HG03442 (cell line): Measurements from ENCODE around the gene DPP6.

Experiments
- ATAC-seq: cut with Tn5 transposase; IDR thresholded peaks from one replicate; pipeline ENCODE4 v1.9.1; 2021; ENCODE audit warnings: mild to moderate bottlenecking, moderate library complexity; ENCODE audit not compliant: unreplicated experiment

Gene DPP6

DNA sequence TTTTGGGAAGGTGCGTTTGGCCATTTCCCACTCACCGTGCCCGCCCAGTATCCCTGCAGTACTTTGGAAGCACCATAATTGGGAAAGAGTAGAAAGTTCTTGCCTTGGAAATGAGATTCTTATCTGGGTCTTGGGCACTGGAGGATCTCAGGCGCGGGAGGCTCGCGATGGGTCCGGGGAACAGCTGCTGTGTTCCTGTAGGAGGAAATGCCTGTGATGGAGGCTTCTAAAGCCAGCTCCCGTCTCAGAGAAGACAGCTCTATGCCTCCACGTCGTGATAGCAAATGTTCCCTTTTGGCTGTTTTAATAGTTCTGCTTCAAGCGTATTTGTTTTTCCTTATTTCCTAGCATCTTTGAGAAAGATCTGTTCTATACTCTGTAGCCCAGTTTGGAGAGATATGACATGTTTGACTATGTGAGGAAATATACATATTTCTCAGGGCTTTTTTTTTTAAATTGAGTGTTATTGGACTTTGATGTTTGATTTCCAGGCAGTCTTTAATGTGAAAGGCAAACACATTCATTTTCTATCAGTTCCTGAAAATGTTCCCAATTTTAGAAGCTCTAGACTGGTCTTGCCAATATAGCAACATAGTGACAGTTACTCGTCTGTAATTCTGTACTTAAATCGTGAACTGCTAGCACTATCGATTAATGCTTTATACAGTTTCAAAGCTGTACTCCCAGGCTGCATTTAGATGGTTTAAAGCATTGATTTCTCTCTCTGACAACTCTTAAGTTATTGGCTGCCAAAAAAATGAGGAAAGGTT is 280.8 kb downstream of the DPP6 start:
- ATAC-seq: no peak

DNA sequence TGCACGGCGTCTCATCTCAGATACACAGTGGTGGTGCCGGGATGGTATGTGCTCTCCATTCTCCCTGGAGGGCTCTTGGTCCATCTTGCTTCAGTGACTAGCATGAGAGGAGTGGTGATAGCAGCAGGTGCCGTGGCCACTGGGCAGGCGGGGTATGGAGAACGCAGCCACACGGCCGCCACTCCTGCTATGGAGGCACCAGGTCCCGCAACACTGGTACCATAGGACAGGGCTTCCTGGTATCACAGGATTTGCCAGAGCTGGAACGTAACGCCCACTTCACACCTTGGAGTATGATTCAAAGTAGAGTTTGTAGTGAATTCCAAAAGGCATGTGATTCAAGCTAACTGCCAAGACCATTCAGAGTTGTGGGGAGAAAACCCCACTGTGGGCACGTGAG is 284.1 kb downstream of the DPP6 start:
- no peak for ATAC-seq

DNA sequence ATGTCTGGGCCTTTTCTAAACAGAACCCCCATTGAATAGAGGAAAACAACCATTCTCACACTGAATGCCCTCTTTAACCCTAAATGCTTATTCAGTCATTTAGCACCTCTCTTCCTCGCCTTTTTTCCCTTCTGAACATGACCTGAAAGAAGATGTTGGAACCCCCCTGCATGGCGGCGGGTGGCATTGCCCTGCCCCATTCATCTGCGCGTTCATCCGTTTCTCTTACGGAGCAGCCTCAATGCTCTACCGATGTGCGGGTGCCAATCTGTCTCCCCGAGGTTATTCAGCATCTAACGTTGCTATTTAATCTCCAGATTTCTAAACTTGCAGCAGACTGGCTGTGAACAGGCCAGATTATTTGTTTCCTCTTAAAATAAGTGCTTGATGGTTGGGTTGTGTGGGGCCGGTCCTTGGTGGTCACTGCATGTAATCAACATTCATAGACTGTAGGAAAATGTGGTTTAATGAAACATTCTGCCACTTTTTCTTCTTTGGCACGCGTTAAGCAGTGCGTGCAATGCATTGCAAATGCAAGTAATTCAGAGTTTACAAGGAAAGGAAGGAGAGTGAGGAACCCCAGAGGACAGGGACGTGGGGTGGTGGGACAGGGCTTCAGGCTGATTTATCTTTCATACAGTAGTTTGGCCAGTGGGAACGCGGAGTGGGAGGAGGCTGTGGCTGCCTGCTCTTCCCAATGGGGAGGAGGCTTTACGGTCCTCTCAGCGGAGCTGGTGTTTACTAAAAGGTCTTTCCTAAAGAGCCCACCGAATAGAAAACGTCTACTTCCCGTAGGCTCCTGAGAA is 286.7 kb downstream of the DPP6 start:
- ATAC-seq: no peak

DNA sequence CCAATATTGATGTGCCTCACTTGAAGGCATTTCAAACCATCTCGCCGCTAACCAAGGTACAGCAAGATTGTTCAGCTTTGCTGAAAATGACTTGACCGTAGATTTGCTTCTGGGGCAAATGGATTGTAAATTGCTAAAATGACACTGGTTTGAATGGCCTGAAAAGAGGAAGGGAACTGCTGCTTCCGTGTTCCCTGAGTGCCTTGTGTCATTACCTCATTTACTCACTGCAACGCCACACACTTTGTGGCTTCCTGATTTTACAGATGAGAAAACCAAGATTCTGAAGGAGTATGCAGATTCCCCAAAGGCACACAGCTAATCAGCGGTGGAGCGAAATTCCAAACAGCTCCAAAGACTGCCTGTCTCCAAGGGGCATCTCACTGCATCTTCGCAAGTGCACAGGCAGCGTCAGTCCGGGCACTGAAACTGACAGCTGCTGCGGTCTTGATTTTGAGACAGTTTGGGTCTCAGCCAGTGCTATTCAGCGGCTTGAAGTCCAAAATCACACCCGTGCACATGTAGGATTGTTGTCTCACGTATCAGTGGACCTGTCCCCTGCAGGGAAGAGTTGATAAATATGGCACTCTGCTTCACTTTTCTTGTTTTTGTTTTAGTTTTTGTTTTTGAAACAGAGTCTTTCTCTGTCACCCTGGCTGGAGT is 290.9 kb downstream of the DPP6 start:
- no peak for ATAC-seq

- no peak for ATAC-seq
Observed at GRCh38 chr7:154343778-154344412, 291.7 kb downstream of the DPP6 start.

DNA sequence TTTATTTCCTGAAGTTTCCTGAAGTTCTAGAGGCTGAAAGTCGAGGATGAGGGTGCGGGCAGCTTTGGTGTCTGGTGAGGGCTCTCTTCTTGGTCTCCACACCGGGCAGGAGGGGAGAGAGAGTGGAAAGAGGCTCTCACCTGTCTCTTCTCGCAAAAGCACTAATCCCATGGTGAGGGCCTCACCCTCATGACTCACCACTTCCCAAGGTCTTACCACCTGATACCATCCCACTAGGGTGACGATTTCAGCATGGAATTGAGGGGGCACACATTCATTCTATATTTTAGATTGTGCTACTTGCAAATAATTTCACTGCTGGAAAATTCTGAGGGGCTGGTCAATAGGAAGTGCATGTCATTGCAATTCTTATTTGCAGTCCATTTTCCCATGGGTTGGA is 292.9 kb downstream of the DPP6 start:
- ATAC-seq: no peak

DNA sequence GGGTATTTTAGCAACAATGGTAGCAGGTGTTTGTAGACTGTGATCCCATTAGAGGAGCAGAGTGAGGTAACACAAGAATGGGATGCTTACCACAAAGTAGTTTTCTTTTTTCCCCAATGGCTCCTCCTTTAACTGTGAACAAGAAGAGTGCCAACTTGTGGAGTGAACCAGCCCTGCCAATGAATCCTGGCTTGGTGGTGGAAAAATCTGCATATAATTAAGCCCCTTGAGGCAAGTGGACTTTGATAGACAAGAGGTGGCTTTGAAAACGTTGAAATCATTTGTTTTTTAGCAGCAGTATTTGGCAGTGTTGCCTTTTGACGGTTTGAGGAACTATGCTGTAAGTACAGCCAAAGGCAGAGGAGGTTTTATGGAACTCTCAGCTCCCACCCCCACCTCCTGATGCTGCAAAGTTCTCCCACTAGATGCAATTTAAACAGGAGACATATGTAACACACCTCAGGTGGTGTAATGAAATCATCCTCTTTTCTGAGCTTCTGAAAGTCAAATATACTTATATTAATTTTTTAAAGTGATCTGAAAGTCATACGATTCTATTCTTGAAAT is 295.6 kb downstream of the DPP6 start:
- no peak for ATAC-seq

DNA sequence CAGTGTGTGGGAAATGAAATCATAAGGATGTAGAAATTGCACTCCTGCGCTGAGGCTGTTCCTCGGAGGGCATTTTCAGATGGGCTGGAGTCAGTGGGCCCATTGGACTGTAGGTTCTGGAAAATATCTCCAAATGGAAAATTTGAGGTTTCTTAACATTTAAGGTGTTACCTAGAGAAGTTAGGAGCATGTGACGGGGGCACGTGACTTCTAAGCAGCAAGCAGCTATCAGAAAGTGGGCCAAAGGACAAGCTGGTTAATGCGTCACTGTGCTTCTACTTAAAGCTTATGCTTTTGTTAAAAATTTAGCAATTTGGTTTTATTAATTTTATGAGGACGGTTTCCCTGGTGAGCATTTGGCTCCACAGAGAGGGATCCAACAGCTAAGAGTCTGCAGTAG is 298.7 kb downstream of the DPP6 start:
- no peak for ATAC-seq

DNA sequence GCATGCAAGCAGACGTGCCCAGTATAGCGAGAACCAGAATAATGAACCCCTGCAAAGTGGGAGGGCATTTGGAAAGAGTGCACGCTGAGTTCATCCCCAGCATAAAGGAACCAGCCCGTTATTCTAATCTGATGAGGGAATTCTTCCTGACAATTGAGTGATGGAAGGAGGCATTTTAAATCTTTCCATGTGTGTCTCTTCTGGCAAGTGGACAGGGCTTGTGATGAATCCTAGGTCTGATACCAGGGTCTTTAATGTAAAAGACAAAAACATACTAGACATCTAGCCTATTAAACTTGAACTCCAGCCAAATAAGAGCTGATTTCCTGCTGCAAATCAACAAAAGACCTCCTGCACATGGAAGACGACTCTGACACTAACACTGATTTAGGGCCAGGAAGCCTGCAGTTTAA is 301.2 kb downstream of the DPP6 start:
- ATAC-seq: no peak

DNA sequence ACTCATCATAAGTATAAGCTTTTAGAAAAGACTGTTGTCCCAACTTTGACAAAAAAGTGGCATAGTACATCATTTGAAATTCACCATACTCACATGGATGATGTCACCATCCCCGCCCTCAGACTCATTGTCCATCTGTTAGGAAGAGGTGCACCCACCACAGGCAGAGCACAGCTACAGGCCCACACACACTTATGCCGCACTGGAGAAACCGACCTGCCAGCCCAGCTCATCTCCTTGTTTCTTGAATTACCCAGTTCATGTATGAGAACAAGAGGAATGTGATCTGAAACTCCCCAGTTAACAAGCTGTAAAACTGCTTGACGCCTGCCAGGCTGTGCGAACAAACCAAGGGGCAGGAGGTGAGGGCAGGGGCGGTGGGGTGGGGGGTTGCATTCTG is 312.0 kb downstream of the DPP6 start:
- no peak for ATAC-seq

GRCh38 chr7:154371424-154371823 is 319.2 kb downstream of the DPP6 start:
- no peak for ATAC-seq

- no peak for ATAC-seq
Observed at GRCh38 chr7:154372011-154372601, 319.9 kb downstream of the DPP6 start.

DNA sequence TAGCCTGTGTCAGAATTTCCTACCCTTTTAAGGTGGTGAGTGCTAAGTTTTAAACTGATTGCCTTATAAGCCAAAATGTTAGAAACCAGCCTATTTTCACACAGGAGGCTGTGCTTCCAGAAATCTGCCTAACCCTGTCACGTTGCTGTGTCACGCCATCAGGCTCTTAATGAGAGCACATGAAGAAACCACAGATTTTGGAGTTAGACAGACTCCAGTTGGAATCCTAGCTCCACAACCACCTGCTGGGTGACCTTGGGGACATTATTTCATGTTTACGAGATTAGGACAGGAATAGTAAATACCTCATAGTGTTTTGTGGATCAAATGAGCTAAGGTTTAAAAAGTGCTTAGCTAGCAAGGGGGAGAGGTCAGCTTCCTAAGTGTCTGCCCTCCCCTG is 321.8 kb downstream of the DPP6 start:
- ATAC-seq: no peak

GRCh38 chr7:154375956-154376355 is 323.8 kb downstream of the DPP6 start:
- ATAC-seq: no peak

GRCh38 chr7:154380771-154381170 is 328.6 kb downstream of the DPP6 start:
- ATAC-seq: no peak

GRCh38 chr7:154383045-154383444 is 330.8 kb downstream of the DPP6 start:
- ATAC-seq: no peak

DNA sequence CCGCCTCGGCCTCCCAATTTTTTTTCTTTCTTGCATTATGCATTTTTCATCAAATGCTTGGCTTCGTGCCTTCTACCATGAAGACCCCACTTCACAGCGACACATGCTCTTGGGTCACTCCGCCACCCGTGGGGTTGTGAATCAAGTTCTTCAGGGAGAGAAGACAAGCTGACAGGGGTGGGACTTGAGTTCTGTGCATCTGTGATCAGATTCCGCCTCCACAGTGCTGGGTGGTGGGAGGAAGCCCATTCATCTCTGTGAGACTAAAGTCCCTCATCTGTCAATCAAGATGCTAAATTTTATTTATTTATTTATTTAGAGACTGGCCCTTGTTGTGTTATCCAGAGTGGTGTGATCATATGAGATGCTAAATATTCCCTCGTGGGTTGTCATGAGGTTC is 333.0 kb downstream of the DPP6 start:
- no peak for ATAC-seq

GRCh38 chr7:154387252-154387651 is 335.1 kb downstream of the DPP6 start:
- ATAC-seq: no peak

- ATAC-seq: no peak
Observed at GRCh38 chr7:154388412-154388811, 336.2 kb downstream of the DPP6 start.

- no peak for ATAC-seq
Observed at GRCh38 chr7:154388999-154389398, 336.8 kb downstream of the DPP6 start.

GRCh38 chr7:154390961-154391360 is 338.8 kb downstream of the DPP6 start:
- ATAC-seq: no peak
